Type B pancreatic cell (in vitro differentiated cells): ENCODE measurements around the gene XCR1. TPM values are rescaled to one million over a fixed set of nuclear protein-coding genes. Genes with fewer than 3 reads are reported as not detected.

Source experiments
- DNase-seq: peaks from one replicate; pipeline ENCODE4 v3.0.0; 2021; ENCODE audit warnings: mixed read lengths; ENCODE audit not compliant: unreplicated experiment; ENCODE audit errors: extremely low spot score
- H3K27ac Mint-ChIP-seq: 2 replicates; pipeline ENCODE4 v1.8.0; 2021; ENCODE audit warnings: mild to moderate bottlenecking, mixed read lengths
- H3K27me3 Mint-ChIP-seq: 2 replicates; pipeline ENCODE4 v1.8.0; 2021; ENCODE audit warnings: mixed read lengths
- H3K36me3 Mint-ChIP-seq: 2 replicates; pipeline ENCODE4 v1.8.0; 2021; ENCODE audit warnings: mixed read lengths
- H3K4me1 Mint-ChIP-seq: one replicate; pipeline ENCODE4 v1.8.0; 2021; ENCODE audit warnings: mixed read lengths; ENCODE audit not compliant: unreplicated experiment
- H3K4me3 Mint-ChIP-seq: 2 replicates; pipeline ENCODE4 v1.8.0; 2021; ENCODE audit warnings: mild to moderate bottlenecking, mixed read lengths
- H3K9me3 Mint-ChIP-seq: 2 replicates; pipeline ENCODE4 v1.8.0; 2021; ENCODE audit warnings: mixed read lengths
- long read RNA-seq: library from polyadenylated mRNA; unstranded; transcript quantifications from one replicate; pipeline ENCODE4 v2.0.0, GENCODE V29; 2020
- total RNA-seq: library from RNA; stranded (reverse); gene quantifications from 2 replicates; pipeline ENCODE4 v1.2.1, GENCODE V29; 2021; ENCODE audit warnings: low replicate concordance
- TF ChIP-seq, protein P1 (sequence below): fragments of 200-600 bp; sonication (generic); conservative IDR thresholded peaks from 2 replicates; pipeline ENCODE4 v1.5.0; 2021; ENCODE audit warnings: antibody characterized with exemption, mild to moderate bottlenecking

The XCR1 gene, protein sequence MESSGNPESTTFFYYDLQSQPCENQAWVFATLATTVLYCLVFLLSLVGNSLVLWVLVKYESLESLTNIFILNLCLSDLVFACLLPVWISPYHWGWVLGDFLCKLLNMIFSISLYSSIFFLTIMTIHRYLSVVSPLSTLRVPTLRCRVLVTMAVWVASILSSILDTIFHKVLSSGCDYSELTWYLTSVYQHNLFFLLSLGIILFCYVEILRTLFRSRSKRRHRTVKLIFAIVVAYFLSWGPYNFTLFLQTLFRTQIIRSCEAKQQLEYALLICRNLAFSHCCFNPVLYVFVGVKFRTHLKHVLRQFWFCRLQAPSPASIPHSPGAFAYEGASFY
- 3.6 and 13.9 TPM in 2 replicates for total RNA-seq
- long read RNA-seq, partial matches to known transcripts = 0 of 1 reads
- long read RNA-seq, other reads (novel, unspliced or antisense) = 1 of 1 reads

DNA sequence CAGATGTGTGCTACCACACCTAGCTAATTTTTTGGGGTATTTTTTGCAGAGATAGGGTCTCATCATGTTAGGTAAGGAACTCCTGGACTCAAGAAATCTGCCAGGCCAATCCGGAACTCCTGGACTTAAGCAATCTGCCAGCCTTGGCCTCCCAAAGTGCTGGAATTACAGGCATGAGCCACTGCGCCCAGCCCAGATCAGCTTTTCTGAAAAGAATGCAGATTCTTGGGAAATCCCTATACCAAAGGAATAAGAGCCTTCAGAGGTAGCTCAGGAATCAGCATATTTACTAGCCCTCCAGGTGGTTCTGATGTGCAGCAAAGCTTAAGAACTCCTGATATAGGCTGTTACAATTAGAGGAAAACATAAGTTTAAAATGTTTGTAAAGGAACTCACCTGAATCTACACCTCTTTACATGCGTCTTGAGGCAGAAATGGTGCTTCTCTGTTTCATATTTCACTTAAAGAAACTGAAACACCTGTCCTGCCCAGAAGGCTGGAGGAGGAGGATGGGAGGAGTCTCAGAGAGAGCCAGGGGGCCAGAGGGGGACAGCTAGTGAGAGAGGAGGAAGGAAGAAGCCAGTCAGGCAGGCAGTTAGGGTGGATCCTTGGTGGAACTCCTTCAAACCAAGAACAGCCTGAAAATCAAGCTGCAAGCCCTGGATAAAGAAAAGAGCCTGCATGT is at the start of gene XCR1:
XCR1 (minus strand) TSS at position 463 of the 685 bp plus-strand sequence. CDS start 5,536 bp downstream, outside the sequence.
- TF ChIP-seq, protein P1, sequence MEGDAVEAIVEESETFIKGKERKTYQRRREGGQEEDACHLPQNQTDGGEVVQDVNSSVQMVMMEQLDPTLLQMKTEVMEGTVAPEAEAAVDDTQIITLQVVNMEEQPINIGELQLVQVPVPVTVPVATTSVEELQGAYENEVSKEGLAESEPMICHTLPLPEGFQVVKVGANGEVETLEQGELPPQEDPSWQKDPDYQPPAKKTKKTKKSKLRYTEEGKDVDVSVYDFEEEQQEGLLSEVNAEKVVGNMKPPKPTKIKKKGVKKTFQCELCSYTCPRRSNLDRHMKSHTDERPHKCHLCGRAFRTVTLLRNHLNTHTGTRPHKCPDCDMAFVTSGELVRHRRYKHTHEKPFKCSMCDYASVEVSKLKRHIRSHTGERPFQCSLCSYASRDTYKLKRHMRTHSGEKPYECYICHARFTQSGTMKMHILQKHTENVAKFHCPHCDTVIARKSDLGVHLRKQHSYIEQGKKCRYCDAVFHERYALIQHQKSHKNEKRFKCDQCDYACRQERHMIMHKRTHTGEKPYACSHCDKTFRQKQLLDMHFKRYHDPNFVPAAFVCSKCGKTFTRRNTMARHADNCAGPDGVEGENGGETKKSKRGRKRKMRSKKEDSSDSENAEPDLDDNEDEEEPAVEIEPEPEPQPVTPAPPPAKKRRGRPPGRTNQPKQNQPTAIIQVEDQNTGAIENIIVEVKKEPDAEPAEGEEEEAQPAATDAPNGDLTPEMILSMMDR = no peak
- Mint-ChIP-seq H3K27me3 (no peaks in the 10 kb centered on the region), H3K36me3 (no peaks in the 10 kb centered on the region), H3K4me1 (no peaks in the 10 kb centered on the region), H3K9me3 (peaks cover 6% of the 10 kb centered on the region), H3K27ac (peak within 1 kb of the TSS; percentile 91), H3K4me3 (peak within 1 kb of the TSS; percentile 55)
- DNase-seq = no peak

DNA sequence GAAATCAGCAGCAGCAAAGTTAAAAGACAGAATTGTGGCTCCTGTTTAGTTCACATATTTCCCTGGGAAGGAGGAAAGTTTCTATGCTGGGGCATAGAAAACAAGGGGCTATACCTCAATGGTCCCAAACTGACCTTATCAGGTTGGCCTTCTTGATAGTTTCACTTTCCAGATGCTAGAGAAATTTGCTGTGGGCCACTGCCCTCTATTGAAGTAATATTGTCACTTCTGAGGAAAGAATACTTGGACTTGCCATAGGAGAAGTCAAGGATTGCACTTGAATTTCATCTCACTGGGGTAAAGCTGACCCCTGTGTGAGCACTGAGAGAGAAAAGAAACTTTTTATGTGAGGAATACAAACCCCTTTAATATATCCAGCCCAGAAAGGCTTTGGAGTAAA is 49.3 kb upstream of the XCR1 start:
- Mint-ChIP-seq H3K9me3 (peaks cover 4% of the 10 kb centered on the region), H3K27ac (no peak overlapping the region), H3K4me3 (no peak overlapping the region), H3K27me3 (no peaks in the 10 kb centered on the region), H3K36me3 (no peaks in the 10 kb centered on the region), H3K4me1 (peaks cover 5% of the 10 kb centered on the region)
- TF ChIP-seq, protein P1 = no peak
- no peak for DNase-seq

DNA sequence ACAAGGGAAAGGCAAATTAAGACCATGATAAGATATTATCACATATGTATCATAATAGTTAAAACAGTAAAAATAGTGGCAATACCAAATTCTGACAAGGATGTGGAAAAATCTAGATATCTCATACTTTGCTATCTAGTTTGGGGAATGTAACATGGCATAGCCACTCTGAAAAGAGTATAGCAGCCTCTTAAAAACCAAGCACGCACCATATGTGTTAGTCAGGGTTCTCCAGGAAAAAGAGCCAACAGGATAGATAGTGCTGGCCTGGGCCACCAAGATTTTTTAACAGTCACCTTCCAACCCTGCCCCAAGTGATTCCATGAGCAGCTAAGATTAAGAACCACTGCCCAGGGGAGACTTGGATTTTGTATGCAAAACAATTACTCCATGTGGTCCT is 48.5 kb upstream of the XCR1 start:
- Mint-ChIP-seq H3K9me3 (peaks cover 4% of the 10 kb centered on the region), H3K36me3 (no peaks in the 10 kb centered on the region), H3K4me3 (no peak overlapping the region), H3K27me3 (no peaks in the 10 kb centered on the region), H3K4me1 (peaks cover 5% of the 10 kb centered on the region), H3K27ac (no peak overlapping the region)
- peak; percentile 11 for DNase-seq
- TF ChIP-seq, protein P1 = no peak

DNA sequence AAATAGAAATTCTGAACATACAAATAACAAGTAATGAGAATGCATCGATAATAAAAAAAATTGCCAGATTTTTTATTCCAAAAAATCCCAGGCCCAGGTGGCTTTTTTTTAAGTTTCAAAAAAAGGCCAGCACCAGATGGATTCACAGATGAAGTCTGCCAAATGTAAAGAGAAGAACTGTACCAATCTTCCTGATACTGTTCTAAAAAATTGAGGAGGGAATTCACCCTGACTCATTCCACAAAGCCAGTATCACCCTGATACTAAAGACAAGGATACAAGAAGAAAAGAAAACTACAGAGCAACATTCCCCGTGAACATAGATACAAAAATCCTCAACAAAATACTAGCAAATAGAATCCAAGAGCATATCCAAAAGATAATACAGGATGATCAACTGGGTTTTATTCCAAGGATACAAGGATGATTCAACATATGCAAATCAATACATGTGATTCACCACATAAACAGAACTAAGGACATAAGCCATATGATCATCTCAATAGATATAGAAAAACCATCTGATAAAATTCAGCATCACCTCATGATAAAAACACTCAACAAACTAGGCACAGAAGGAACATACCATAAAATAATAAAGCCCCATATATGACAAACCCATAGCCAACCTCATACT is 44.1 kb upstream of the XCR1 start:
- TF ChIP-seq, protein P1 = no peak
- peaks cover 3% of the 10 kb centered on the region for H3K36me3 Mint-ChIP-seq
- peaks cover 11% of the 10 kb centered on the region for H3K4me1 Mint-ChIP-seq
- peaks cover 3% of the 10 kb centered on the region for H3K27me3 Mint-ChIP-seq
- DNase-seq = no peak
- H3K4me3 Mint-ChIP-seq = no peak overlapping the region
- no peak overlapping the region for H3K27ac Mint-ChIP-seq
- peaks cover 4% of the 10 kb centered on the region for H3K9me3 Mint-ChIP-seq

DNA sequence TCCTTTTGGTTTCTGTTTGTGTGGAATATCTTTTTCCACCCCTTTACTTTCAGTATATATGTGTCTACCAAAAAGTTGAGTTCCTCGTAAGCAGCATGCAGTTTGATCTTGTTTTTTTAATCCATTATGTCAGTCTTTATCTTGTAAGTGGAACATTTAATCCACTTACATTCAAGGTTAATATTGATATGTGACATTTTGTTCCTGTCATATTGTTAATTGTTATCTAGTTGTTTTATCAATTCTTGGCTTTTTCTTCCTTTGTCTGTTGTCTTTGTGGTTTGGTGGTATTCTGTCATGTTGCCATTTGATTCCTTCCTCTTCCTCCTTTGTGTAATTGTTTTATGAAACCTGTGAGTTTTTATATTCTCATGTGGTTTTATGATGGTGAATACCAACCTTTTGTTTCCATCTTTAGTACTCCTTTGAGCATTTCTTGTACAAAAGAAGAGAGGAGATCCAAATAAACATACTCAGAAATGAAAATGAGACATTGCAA is 43.4 kb upstream of the XCR1 start:
- peaks cover 3% of the 10 kb centered on the region for H3K27me3 Mint-ChIP-seq
- H3K36me3 Mint-ChIP-seq = peaks cover 3% of the 10 kb centered on the region
- TF ChIP-seq, protein P1 = no peak
- no peak for DNase-seq
- peaks cover 13% of the 10 kb centered on the region for H3K4me1 Mint-ChIP-seq
- peaks cover 4% of the 10 kb centered on the region for H3K9me3 Mint-ChIP-seq
- H3K4me3 Mint-ChIP-seq = no peak overlapping the region
- no peak overlapping the region for H3K27ac Mint-ChIP-seq
